BJ (cell line): Measurements from ENCODE around the gene TRAF3IP1. TPM values are rescaled to one million over a fixed set of nuclear protein-coding genes. Genes with fewer than 3 reads are reported as not detected.
"Not testable (repeated sequence)": the region's sequence is repeated elsewhere in the genome, so short reads cannot be mapped to it uniquely, and the experiment has no call there.

ENCODE experiments used
- CTCF ChIA-PET: fragments of 350-600 bp; formaldehyde crosslinking; extraction: SDS; loops from one replicate; lab custom pipeline; 2021; ENCODE audit warnings: antibody characterized with exemption, inconsistent platforms; lab: Yijun Ruan, JAX
- POLR2A ChIA-PET: fragments of 300-600 bp; sonication (Branson Sonifier 250); formaldehyde crosslinking; extraction: SDS; loops from one replicate; lab custom pipeline; 2021; ENCODE audit warnings: antibody characterized with exemption; lab: Charles Lee
- DNase-seq: peaks from one replicate; pipeline ENCODE4 v3.0.0-alpha.2; 2011; ENCODE audit warnings: low read depth
- H3K27me3 ChIP-seq: 2 replicates; pipeline ENCODE4 v1.6.0; 2011; ENCODE audit warnings: low read length; ENCODE audit not compliant: control insufficient read depth, insufficient read depth
- H3K36me3 ChIP-seq: 2 replicates; pipeline ENCODE4 v1.5.1; 2011; ENCODE audit warnings: low read length; ENCODE audit not compliant: control insufficient read depth, insufficient read depth
- H3K4me3 ChIP-seq: 2 replicates; pipeline ENCODE4 v1.5.1; 2011; ENCODE audit warnings: low read depth, mild to moderate bottlenecking, control low read depth, low read length
- CTCF ChIP-seq: IDR thresholded peaks from 2 replicates; pipeline ENCODE4 v1.5.1; 2011; ENCODE audit warnings: low read depth, mild to moderate bottlenecking, control low read depth, inconsistent platforms, low read length, moderate library complexity; ENCODE audit not compliant: insufficient read depth
- polyA plus RNA-seq: library from polyadenylated mRNA; depleted of rRNA; stranded (reverse); fragments of >200 nt; gene quantifications from 2 replicates; pipeline ENCODE4 v1.2.3, GENCODE V29; 2011

Gene TRAF3IP1
- polyA plus RNA-seq, 1 experiment = 5.8 TPM

- TF ChIP-seq CTCF = no peak
- Histone ChIP-seq H3K27me3 (no peaks in the 10 kb centered on the region), H3K36me3 (peaks cover 11% of the 10 kb centered on the region), H3K4me3 (no peak overlapping the region)
- DNase-seq = no peak
- CTCF ChIA-PET = interaction anchor here (0.8 to 2.2 kb wide), 3 partner anchors 8 to 71 kb away, joined by 4 to 5 read pairs (median 5); no protein-coding TSS in a partner anchor
- POLR2A ChIA-PET = no interaction called here
Observed at GRCh38 chr2:238439917-238440316, 119.6 kb downstream of the TRAF3IP1 start.

DNA sequence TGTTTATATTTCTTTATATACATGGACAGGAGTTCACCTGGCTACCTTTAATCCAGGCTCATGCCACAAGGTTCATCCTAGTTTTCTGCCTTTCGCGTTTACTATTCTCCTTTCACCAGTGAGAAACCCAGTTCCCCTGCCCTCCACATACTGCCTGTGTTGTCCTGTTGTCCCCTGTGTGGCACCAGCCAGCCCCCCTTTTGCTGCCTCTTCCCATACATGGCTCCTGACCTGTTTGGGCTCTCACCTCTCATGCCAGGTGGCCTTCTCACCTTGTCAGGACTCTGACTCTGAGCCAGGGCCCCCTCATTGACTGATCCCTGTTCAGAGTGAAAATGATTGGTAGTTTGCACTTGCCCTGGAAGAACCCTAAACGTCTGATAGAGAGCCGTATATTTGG lies 120.0 kb downstream of the TRAF3IP1 start:
- Histone ChIP-seq H3K27me3 (no peaks in the 10 kb centered on the region), H3K4me3 (no peak overlapping the region), H3K36me3 (peaks cover 10% of the 10 kb centered on the region)
- ChIA-PET CTCF (interaction anchor here (0.8 to 2.2 kb wide), 3 partner anchors 8 to 71 kb away, joined by 4 to 5 read pairs (median 5); no protein-coding TSS in a partner anchor), POLR2A (no interaction called here)
- TF ChIP-seq CTCF = no peak
- DNase-seq = no peak

DNA sequence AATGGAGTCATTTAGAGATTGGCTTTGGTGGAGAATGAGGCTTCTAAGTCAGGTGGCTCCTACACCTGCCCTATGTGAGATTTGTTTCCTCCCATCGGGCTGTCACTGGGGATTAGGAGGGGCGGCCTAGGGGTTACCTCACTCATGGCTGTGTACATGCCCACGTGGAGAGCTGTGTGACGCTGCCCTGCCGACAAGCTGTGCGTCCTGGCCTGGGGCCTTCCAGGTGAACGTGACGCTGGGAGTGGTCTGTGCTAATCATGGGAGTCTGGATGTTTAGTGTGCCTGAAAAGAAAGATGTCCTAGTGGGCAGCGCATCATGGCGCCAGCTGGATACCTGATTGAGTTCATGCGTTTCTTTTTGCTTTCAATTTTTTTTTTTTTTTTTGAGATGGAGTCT lies 120.4 kb downstream of the TRAF3IP1 start:
- POLR2A ChIA-PET = no interaction called here
- Histone ChIP-seq H3K27me3 (no peaks in the 10 kb centered on the region), H3K4me3 (no peak overlapping the region), H3K36me3 (peaks cover 8% of the 10 kb centered on the region)
- DNase-seq = no peak
- TF ChIP-seq CTCF = no peak
- CTCF ChIA-PET = interaction anchor here (1.1 to 2.2 kb wide), 2 partner anchors 70 to 71 kb away, joined by 3 to 5 read pairs; no protein-coding TSS in a partner anchor

- no peak for DNase-seq
- CTCF ChIA-PET = interaction anchor here (0.6 to 1.1 kb wide), 2 partner anchors 14 to 71 kb away, joined by 3 read pairs; no protein-coding TSS in a partner anchor
- no peaks in the 10 kb centered on the region for H3K27me3 ChIP-seq
- H3K4me3 ChIP-seq = no peak overlapping the region
- peaks cover 12% of the 10 kb centered on the region for H3K36me3 ChIP-seq
- POLR2A ChIA-PET = no interaction called here
- no peak for TF ChIP-seq CTCF
Observed at GRCh38 chr2:238441262-238442114, 121.2 kb downstream of the TRAF3IP1 start.

DNA sequence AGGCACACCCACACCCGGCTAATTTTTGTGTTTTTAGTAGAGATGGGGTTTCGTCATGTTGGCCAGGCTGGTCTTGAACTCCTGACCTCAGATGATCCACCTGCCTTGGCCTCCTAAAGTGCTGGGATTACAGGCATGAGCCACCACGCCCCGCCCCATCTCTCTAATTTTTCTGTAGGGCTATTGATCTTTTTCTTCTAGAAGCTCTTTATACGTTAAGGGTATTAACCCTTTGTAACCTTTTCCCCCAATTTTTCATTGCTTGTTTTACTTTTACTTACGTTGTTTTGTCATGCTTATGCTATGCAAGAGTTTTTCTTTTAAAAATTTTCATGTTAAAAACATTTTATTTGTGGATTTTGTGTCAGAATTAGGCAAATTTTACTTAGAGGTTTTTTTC lies 121.9 kb downstream of the TRAF3IP1 start:
- POLR2A ChIA-PET, DNase-seq, H3K4me3 ChIP-seq, H3K27me3 ChIP-seq: not testable (repeated sequence)
- H3K36me3 ChIP-seq = peaks cover 17% of the 10 kb centered on the region
- CTCF ChIA-PET = interaction anchor here (1.4 kb wide), 1 partner anchor 19 kb away, joined by 3 read pairs; no protein-coding TSS in a partner anchor
